K562 (cell line): ENCODE data around the gene AGPAT4. TPM values are rescaled to one million over a fixed set of nuclear protein-coding genes. Genes with fewer than 3 reads are reported as not detected.

ENCODE experiments used
- ATAC-seq: fragments of 200-7000 bp; cut with Tn5 transposase; 3 replicates; pipeline ENCODE4 v1.9.1; 2020; ENCODE audit warnings: moderate library complexity
- BruUV-seq: library from RNA; stranded (reverse); fragments of 400-500 nt; replicated peaks from 2 replicates; lab custom pipeline; 2021; lab: Mats Ljungman, UMichigan
- CTCF ChIA-PET: fragments of 300-600 bp; formaldehyde crosslinking; extraction: SDS; loops from one replicate; lab custom pipeline; 2021; ENCODE audit warnings: low intra/inter-chr PET ratio; lab: Yijun Ruan, JAX
- POLR2A ChIA-PET: fragments of 300-600, 350-650 bp; sonication (Branson Sonifier 250); formaldehyde crosslinking; extraction: SDS; loops from one replicate; lab custom pipeline; 2021; ENCODE audit warnings: antibody characterized with exemption, inconsistent platforms; lab: Yijun Ruan, JAX
- DNase-seq, 4 experiments: peaks; one replicate each; pipeline versions ENCODE4 v3.0.0 to v3.0.0-alpha.2; 2011 to 2018; ENCODE audit warnings: low spot score in 3 of 4, mixed read lengths in 3 of 4; ENCODE audit errors: extremely low read depth in 1 of 4
- FAIRE-seq: peaks from 2 replicates; lab custom pipeline; 2011; peaks lifted over from hg19 to GRCh38; lab: Jason Lieb, UNC
- H2AFZ ChIP-seq: 2 replicates; pipeline ENCODE4 v1.6.0; 2011; ENCODE audit warnings: low read depth, low read length, control low read depth, inconsistent platforms
- H3K27ac ChIP-seq: fragments of 200-600 bp; 3 replicates; pipeline ENCODE4 v1.8.0; 2011; ENCODE audit warnings: low read depth, mild to moderate bottlenecking, control low read depth, inconsistent platforms, low read length, moderate library complexity, mixed read lengths; ENCODE audit errors: extremely low read depth
- H3K27me3 ChIP-seq, 2 experiments: fragments of 300-600 bp in 1 of 2; 2 replicates in 1 of 2; 3 replicates in 1 of 2; pipeline versions ENCODE4 v1.6.0 to v1.8.0; 2011; ENCODE audit warnings: inconsistent platforms in 2 of 2, low read length in 2 of 2, mild to moderate bottlenecking in 1 of 2, mixed read lengths in 1 of 2, moderate library complexity in 1 of 2; ENCODE audit not compliant: control insufficient read depth in 2 of 2, insufficient read depth in 2 of 2
- H3K36me3 ChIP-seq: fragments of 300-600 bp; 3 replicates; pipeline ENCODE4 v1.8.0; 2011; ENCODE audit warnings: mild to moderate bottlenecking, low read length, inconsistent platforms; ENCODE audit not compliant: control insufficient read depth, insufficient read depth
- H3K4me1 ChIP-seq, 2 experiments: fragments of 200-600 bp in 1 of 2; replicated peaks in 1 of 2; 2 replicates in 1 of 2; 3 replicates in 1 of 2; pipeline versions ENCODE4 v1.5.1 to v1.8.0; 2011; ENCODE audit warnings: inconsistent platforms in 2 of 2, low read length in 2 of 2, mild to moderate bottlenecking in 1 of 2, mixed read lengths in 1 of 2, moderate library complexity in 1 of 2; ENCODE audit not compliant: control insufficient read depth in 2 of 2, insufficient read depth in 2 of 2
- H3K4me2 ChIP-seq: 2 replicates; pipeline ENCODE4 v1.6.1; 2011; ENCODE audit warnings: low read length, control low read depth, inconsistent platforms, mixed read lengths; ENCODE audit not compliant: insufficient read depth
- H3K4me3 ChIP-seq: fragments of 200-600 bp; sonication (generic), shearing (Covaris generic); 2 replicates; pipeline ENCODE4 v1.5.1; 2016; ENCODE audit warnings: control low read depth, inconsistent platforms
- H3K79me2 ChIP-seq: fragments of 200-600 bp; 3 replicates; pipeline ENCODE4 v1.8.0; 2011; ENCODE audit warnings: low read length, inconsistent platforms; ENCODE audit not compliant: control insufficient read depth, insufficient read depth
- H3K9ac ChIP-seq, 2 experiments: 2 replicates each; pipeline versions ENCODE4 v1.6.0 to v1.6.1; 2011; ENCODE audit warnings: low read depth in 2 of 2, low read length in 2 of 2, control low read depth in 1 of 2, inconsistent platforms in 1 of 2, mild to moderate bottlenecking in 1 of 2, mixed read lengths in 1 of 2; ENCODE audit not compliant: insufficient read depth in 1 of 2
- H3K9me1 ChIP-seq: one replicate; pipeline ENCODE4 v1.6.0; 2011; ENCODE audit warnings: inconsistent platforms, mild to moderate bottlenecking, low read length, moderate library complexity; ENCODE audit not compliant: control insufficient read depth, insufficient read depth
- H3K9me3 ChIP-seq: replicated peaks from 2 replicates; pipeline ENCODE4 v1.5.1; 2011; ENCODE audit warnings: low read depth, low read length, inconsistent platforms; ENCODE audit not compliant: control insufficient read depth, insufficient read depth
- H4K20me1 ChIP-seq: replicated peaks from 2 replicates; pipeline ENCODE4 v1.6.1; 2011; ENCODE audit warnings: low read length, inconsistent platforms, mixed read lengths; ENCODE audit not compliant: control insufficient read depth, insufficient read depth
- ATF1 ChIP-seq, 2 experiments: fragments of 450-650 bp in 1 of 2; IDR thresholded peaks; 2 replicates each; pipeline ENCODE4 v1.6.1; 2016; ENCODE audit warnings: missing compliant biosample characterization in 1 of 2, missing genetic modification characterization in 1 of 2
- FUS ChIP-seq: fragments of 200-400 bp; formaldehyde crosslinking; optimal IDR thresholded peaks from 2 replicates; pipeline ENCODE3; 2017; ENCODE audit warnings: low read depth, low read length
- NFYB ChIP-seq: IDR thresholded peaks from 2 replicates; pipeline ENCODE4 v1.6.1; 2011; ENCODE audit warnings: mild to moderate bottlenecking, moderate library complexity; ENCODE audit not compliant: insufficient read length; ENCODE audit errors: extremely low read depth
- RAD21 ChIP-seq, 2 experiments: fragments of 250-450 bp in 1 of 2; fragments of 450-650 bp in 1 of 2; sonication (Bioruptor Pico) in 1 of 2; formaldehyde crosslinking in 1 of 2; IDR thresholded peaks in 1 of 2; conservative IDR thresholded peaks in 1 of 2; 2 replicates each; pipeline versions ENCODE4 v1.4.0 to v1.8.0; 2020 to 2022; ENCODE audit warnings: mild to moderate bottlenecking in 2 of 2, moderate library complexity in 1 of 2
- SAFB2 ChIP-seq: fragments of 200-400 bp; formaldehyde crosslinking; IDR thresholded peaks from 2 replicates; pipeline ENCODE4 v1.6.1; 2018; ENCODE audit warnings: borderline replicate concordance, low read length, low read depth, moderate library complexity; ENCODE audit not compliant: severe bottlenecking
- SMAD2 ChIP-seq: fragments of 150-350 bp; IDR thresholded peaks from 2 replicates; pipeline ENCODE4 v1.6.1; 2014; ENCODE audit warnings: low read depth, mild to moderate bottlenecking, low read length
- SMARCC2 ChIP-seq: fragments of 450-650 bp; IDR thresholded peaks from 2 replicates; pipeline ENCODE4 v1.6.1; 2017; ENCODE audit warnings: antibody characterized with exemption, moderate library complexity, mild to moderate bottlenecking, low read depth
- TBL1XR1 ChIP-seq, 2 experiments: IDR thresholded peaks; 2 replicates each; pipeline ENCODE4 v1.6.1; 2012; ENCODE audit warnings: improper control_type of control experiment in 2 of 2, low read length in 2 of 2, mild to moderate bottlenecking in 1 of 2
- ZNF318 ChIP-seq, 2 experiments: fragments of 450-650 bp; IDR thresholded peaks; 2 replicates each; pipeline ENCODE4 v1.6.1; 2016; ENCODE audit warnings: mild to moderate bottlenecking in 2 of 2, borderline replicate concordance in 1 of 2, low read depth in 1 of 2, moderate library complexity in 1 of 2
- WGBS: fragments of 100-300 bp; shearing (Covaris generic); methylation state at CpG from one replicate; pipeline ENCODE4 v1.1.6; 2016; ENCODE audit warnings: low coverage, mixed read lengths; ENCODE audit not compliant: insufficient coverage; ENCODE audit errors: missing lambda C conversion rate; 5-methylcytosine and 5-hydroxymethylcytosine counted together
- in situ Hi-C: fragments of 300-500 bp; cut with MboI; formaldehyde crosslinking; loops from 4 replicates; pipeline ENCODE4 v1.15.0; 2018; ENCODE audit warnings: inconsistent platforms, mixed read lengths
- intact Hi-C: fragments of 100-400 bp; cut with micrococcal nuclease; formaldehyde crosslinking; loops from 2 replicates; pipeline ENCODE4 v1.14.2; 2022
- polyA plus RNA-seq, 8 experiments: library from polyadenylated mRNA; depleted of rRNA in 4 of 8; stranded (reverse) in 5 of 8; unstranded in 3 of 8; fragments of >200 nt; fragmentation: Nextera tagmentation in 2 of 8; fragmentation: Illumina TruSeq in 1 of 8; extraction: Ambion mirVana in 2 of 8; extraction: Trizol in 1 of 8; gene quantifications; 2 replicates each; pipeline versions ENCODE4 v1.2.1 to v1.2.3, GENCODE V29; 2011 to 2014; ENCODE audit warnings: inconsistent platforms in 1 of 8, missing spikeins in 1 of 8
- total RNA-seq, 7 experiments: library from RNA; depleted of rRNA in 6 of 7; stranded (reverse); fragments of >200 nt in 6 of 7; fragmentation: Illumina TruSeq in 2 of 7; extraction: Trizol in 2 of 7; gene quantifications; 2 replicates each; pipeline versions ENCODE4 v1.2.1 to v1.2.3, GENCODE V29; 2011 to 2021; ENCODE audit warnings: low replicate concordance in 1 of 7
- TF ChIP-seq, protein P1 (sequence below): fragments of 250-450 bp; sonication (Bioruptor Pico); IDR thresholded peaks from 2 replicates; pipeline ENCODE4 v1.8.0; 2022; ENCODE audit warnings: inconsistent platforms

Gene AGPAT4
- total and polyA plus RNA-seq, 9 of the 15 experiments (the other 6 are each of a cell fraction or from before 2014, with no cell fraction given) = 2.2 to 15.0 (median 5.7) TPM

DNA sequence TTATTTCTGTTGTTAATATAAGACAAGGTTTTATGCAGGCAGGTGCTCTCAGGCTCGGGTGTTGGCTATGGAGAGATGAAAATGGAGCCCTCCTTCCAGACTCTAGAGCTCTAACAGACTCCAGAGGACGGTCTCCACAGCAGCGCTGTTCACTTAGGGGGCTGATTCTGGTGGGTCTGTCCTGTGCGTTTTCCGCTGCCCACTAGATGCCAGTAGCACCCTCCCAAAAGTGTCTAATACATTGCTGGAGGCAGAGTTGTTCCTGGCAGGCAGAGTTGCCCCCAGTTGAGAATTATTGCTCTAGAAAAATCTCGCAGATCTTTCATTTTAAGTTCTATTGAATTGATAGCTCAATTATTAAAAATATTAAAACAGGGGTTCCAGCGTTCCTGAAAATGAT is 172.3 kb downstream of the AGPAT4 start:
- Histone ChIP-seq H4K20me1 (no peaks in the 10 kb centered on the region), H3K4me3 (no peak overlapping the region), H3K27ac (no peak overlapping the region), H3K79me2 (no peaks in the 10 kb centered on the region), H2AFZ (no peak overlapping the region), H3K36me3 (peaks cover 89% of the 10 kb centered on the region), H3K4me1 (0 out of 5 replicates have a peak, but pooled peaks cover 0 to 3% of the 10 kb centered on the region in 2 experiments), H3K9me3 (no peaks in the 10 kb centered on the region), H3K9ac (no peak overlapping the region), H3K4me2 (no peak overlapping the region), H3K9me1 (no peaks in the 10 kb centered on the region), H3K27me3 (no peaks in the 10 kb centered on the region)
- no TSS peak for BruUV-seq
- ChIA-PET POLR2A (interaction anchor here (0.5 to 1.9 kb wide), 5 partner anchors 33 to 272 kb away, joined by 3 to 6 read pairs (median 4); no protein-coding TSS in a partner anchor), CTCF (interaction anchor here (0.7 to 1.9 kb wide), 5 partner anchors 269 to 593 kb away, joined by 3 to 6 read pairs (median 4); no protein-coding TSS in a partner anchor)
- WGBS = 89% methylated on average over 7 of the region's 7 CpGs
- intact Hi-C loops = loop anchor here (1.0 to 5.0 kb wide), 4 partner anchors 109 to 349 kb away; partner anchors contain the start of gene MAP3K4
- in situ Hi-C loops = no loop called here
- FAIRE-seq (no peak), DNase-seq (peak in 1 of 4 experiments; percentile 32), ATAC-seq (peak; percentile 80)
- no peak for TF ChIP-seq FUS
- TF ChIP-seq ATF1 (CRISPR knock-in tag; IDR thresholded peaks at IDR 0.05) = no peak
- TF ChIP-seq ATF1 (tag; IDR thresholded peaks at IDR 0.05) = no peak
- TF ChIP-seq NFYB = no peak
- TF ChIP-seq, protein P1, sequence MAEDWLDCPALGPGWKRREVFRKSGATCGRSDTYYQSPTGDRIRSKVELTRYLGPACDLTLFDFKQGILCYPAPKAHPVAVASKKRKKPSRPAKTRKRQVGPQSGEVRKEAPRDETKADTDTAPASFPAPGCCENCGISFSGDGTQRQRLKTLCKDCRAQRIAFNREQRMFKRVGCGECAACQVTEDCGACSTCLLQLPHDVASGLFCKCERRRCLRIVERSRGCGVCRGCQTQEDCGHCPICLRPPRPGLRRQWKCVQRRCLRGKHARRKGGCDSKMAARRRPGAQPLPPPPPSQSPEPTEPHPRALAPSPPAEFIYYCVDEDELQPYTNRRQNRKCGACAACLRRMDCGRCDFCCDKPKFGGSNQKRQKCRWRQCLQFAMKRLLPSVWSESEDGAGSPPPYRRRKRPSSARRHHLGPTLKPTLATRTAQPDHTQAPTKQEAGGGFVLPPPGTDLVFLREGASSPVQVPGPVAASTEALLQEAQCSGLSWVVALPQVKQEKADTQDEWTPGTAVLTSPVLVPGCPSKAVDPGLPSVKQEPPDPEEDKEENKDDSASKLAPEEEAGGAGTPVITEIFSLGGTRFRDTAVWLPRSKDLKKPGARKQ = 0 out of 2 replicates have a peak, but pooled peaks have one; percentile 12
- no peak for TF ChIP-seq TBL1XR1 (IDR thresholded peaks at IDR 0.05; ENCODE audit: low read length in 2 of 2)
- TF ChIP-seq SAFB2 = no peak
- no peak for TF ChIP-seq SMARCC2
- peak; percentile 45 to 65 for TF ChIP-seq RAD21 (CRISPR knock-in tag; conservative IDR thresholded peaks at IDR 0.05 in 1 of 2, IDR thresholded peaks at IDR 0.05 in 1 of 2)
- no peak for TF ChIP-seq ZNF318 (IDR thresholded peaks at IDR 0.05; ENCODE audit: borderline replicate concordance in 1 of 2, low read depth in 1 of 2)
- no peak for TF ChIP-seq SMAD2
